Prostate gland (tissue), 2 donors: Measurements from ENCODE around the gene PLPPR4. TPM values are rescaled to one million over a fixed set of nuclear protein-coding genes. Genes with fewer than 3 reads are reported as not detected.

Experiments used
- DNase-seq: peaks from one replicate; pipeline ENCODE4 v3.0.0-alpha.2; 2019; ENCODE audit warnings: low spot score
- H3K27ac ChIP-seq, 2 donors: fragments of 200-600 bp; sonication (generic); 2 replicates each; pipeline ENCODE4 v1.5.1; 2017 to 2019
- H3K27me3 ChIP-seq: fragments of 200-600 bp; sonication (generic); replicated peaks from 2 replicates; pipeline ENCODE4 v1.5.1; 2019; ENCODE audit not compliant: insufficient read depth
- H3K36me3 ChIP-seq, 2 donors: fragments of 200-600 bp; sonication (generic); 1 replicate in 1 of 2; 2 replicates in 1 of 2; pipeline versions ENCODE4 v1.5.1 to v1.8.1; 2017 to 2019
- H3K4me1 ChIP-seq: fragments of 200-600 bp; sonication (generic); replicated peaks from 2 replicates; pipeline ENCODE4 v1.5.1; 2019
- H3K4me3 ChIP-seq, 2 donors: fragments of 200-600 bp; sonication (generic); 2 replicates each; pipeline ENCODE4 v1.5.1; 2017 to 2019
- H3K9me3 ChIP-seq: fragments of 200-600 bp; sonication (generic); 2 replicates; pipeline ENCODE4 v1.5.1; 2017
- POLR2A ChIP-seq: fragments of 450-650 bp; IDR thresholded peaks from one replicate; pipeline ENCODE4 v1.6.1; 2016; ENCODE audit warnings: antibody characterized with exemption, mild to moderate bottlenecking
- POLR2AphosphoS5 ChIP-seq: sonication (generic); formaldehyde crosslinking; IDR thresholded peaks from one replicate; pipeline ENCODE4 v1.6.1; 2017; ENCODE audit warnings: antibody characterized with exemption
- WGBS: methylation state at CpG from one replicate; pipeline ENCODE4 v1.1.5; 2018; 5-methylcytosine and 5-hydroxymethylcytosine counted together
- intact Hi-C: fragments of 100-400 bp; cut with DNase I; formaldehyde crosslinking; loops from one replicate; pipeline ENCODE4 v1.14.2; 2022
- total RNA-seq, 2 donors: library from RNA; depleted of rRNA; stranded (reverse); fragments of >200 nt; gene quantifications; one replicate each; pipeline ENCODE4 v1.1.0, GENCODE V29; 2016
- TF ChIP-seq, protein P1 (sequence below), 4 experiments: fragments of 200-600 bp in 2 of 4; fragments of 450-650 bp in 2 of 4; sonication (generic) in 2 of 4; IDR thresholded peaks; 1 replicate in 3 of 4; 2 replicates in 1 of 4; pipeline ENCODE4 v1.5.1; 2016 to 2019; ENCODE audit warnings: antibody characterized with exemption in 4 of 4, mild to moderate bottlenecking in 2 of 4, moderate library complexity in 2 of 4

Gene PLPPR4, protein sequence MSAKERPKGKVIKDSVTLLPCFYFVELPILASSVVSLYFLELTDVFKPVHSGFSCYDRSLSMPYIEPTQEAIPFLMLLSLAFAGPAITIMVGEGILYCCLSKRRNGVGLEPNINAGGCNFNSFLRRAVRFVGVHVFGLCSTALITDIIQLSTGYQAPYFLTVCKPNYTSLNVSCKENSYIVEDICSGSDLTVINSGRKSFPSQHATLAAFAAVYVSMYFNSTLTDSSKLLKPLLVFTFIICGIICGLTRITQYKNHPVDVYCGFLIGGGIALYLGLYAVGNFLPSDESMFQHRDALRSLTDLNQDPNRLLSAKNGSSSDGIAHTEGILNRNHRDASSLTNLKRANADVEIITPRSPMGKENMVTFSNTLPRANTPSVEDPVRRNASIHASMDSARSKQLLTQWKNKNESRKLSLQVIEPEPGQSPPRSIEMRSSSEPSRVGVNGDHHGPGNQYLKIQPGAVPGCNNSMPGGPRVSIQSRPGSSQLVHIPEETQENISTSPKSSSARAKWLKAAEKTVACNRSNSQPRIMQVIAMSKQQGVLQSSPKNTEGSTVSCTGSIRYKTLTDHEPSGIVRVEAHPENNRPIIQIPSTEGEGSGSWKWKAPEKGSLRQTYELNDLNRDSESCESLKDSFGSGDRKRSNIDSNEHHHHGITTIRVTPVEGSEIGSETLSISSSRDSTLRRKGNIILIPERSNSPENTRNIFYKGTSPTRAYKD
- total RNA-seq = 1 to 10 TPM in 1 of 2 donors, under 1 TPM in 1; 0.05 to 3.2 TPM

- H3K4me3 ChIP-seq = peak within 1 kb of the TSS; percentile 14 to 22
- no peak for DNase-seq
- intact Hi-C loops = no loop called here
- no peaks in the 10 kb centered on the region for H3K4me1 ChIP-seq
- H3K27me3 ChIP-seq = no peaks in the 10 kb centered on the region
- 4% methylated on average over 41 of the region's 51 CpGs for WGBS
- no peak within 1 kb of the TSS for H3K27ac ChIP-seq
- no peaks in the 10 kb centered on the region for H3K9me3 ChIP-seq
- no peaks in the 10 kb centered on the region for H3K36me3 ChIP-seq
- no peak for TF ChIP-seq POLR2A
- TF ChIP-seq, protein P1, sequence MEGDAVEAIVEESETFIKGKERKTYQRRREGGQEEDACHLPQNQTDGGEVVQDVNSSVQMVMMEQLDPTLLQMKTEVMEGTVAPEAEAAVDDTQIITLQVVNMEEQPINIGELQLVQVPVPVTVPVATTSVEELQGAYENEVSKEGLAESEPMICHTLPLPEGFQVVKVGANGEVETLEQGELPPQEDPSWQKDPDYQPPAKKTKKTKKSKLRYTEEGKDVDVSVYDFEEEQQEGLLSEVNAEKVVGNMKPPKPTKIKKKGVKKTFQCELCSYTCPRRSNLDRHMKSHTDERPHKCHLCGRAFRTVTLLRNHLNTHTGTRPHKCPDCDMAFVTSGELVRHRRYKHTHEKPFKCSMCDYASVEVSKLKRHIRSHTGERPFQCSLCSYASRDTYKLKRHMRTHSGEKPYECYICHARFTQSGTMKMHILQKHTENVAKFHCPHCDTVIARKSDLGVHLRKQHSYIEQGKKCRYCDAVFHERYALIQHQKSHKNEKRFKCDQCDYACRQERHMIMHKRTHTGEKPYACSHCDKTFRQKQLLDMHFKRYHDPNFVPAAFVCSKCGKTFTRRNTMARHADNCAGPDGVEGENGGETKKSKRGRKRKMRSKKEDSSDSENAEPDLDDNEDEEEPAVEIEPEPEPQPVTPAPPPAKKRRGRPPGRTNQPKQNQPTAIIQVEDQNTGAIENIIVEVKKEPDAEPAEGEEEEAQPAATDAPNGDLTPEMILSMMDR (IDR thresholded peaks at IDR 0.05) = no peak
- TF ChIP-seq POLR2AphosphoS5 = no peak
Observed at GRCh38 chr1:99264201-99265021, at the start of gene PLPPR4. Gene PLPPR4 (plus strand): TSS chr1:99264492. CDS start chr1:99264594, 102 bp downstream.

DNA sequence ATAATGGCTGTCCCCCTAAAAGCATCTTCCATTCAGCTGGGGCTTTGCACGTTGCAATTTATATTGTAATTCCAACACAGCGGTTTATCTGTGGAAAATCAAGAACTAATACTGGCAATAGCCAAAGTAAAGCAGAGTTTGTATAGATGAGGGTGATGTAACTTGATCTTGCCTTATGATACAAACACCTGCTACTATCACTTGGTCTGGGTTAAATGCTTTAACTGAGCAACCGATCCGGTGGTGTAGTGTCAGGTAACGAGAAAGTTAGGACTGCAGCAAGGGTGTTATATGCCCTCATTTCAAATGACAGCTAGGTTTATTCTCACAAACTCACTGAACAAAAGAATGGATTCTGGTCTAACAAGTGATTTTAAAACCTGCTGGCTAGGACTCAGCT lies 47.3 kb upstream of the PLPPR4 start:
- WGBS = 31% methylated on average over 5 of the region's 5 CpGs
- DNase-seq = no peak
- TF ChIP-seq, protein P1 (IDR thresholded peaks at IDR 0.05) = no peak
- TF ChIP-seq POLR2AphosphoS5 (no peak), POLR2A (no peak)
- H3K4me3 ChIP-seq = no peak overlapping the region
- intact Hi-C loops = no loop called here
- no peaks in the 10 kb centered on the region for H3K27me3 ChIP-seq
- H3K4me1 ChIP-seq = no peaks in the 10 kb centered on the region
- H3K27ac ChIP-seq = no peak overlapping the region
- H3K36me3 ChIP-seq = no peaks in the 10 kb centered on the region
- H3K9me3 ChIP-seq = no peaks in the 10 kb centered on the region

GRCh38 chr1:99217599-99217998 lies 46.7 kb upstream of the PLPPR4 start:
- Histone ChIP-seq H3K27me3 (no peaks in the 10 kb centered on the region), H3K4me3 (no peak overlapping the region), H3K27ac (no peak overlapping the region), H3K4me1 (no peaks in the 10 kb centered on the region), H3K36me3 (no peaks in the 10 kb centered on the region), H3K9me3 (no peaks in the 10 kb centered on the region)
- 24% methylated on average over 4 of the region's 4 CpGs for WGBS
- DNase-seq = no peak
- no peak for TF ChIP-seq POLR2AphosphoS5
- intact Hi-C loops = no loop called here

DNA sequence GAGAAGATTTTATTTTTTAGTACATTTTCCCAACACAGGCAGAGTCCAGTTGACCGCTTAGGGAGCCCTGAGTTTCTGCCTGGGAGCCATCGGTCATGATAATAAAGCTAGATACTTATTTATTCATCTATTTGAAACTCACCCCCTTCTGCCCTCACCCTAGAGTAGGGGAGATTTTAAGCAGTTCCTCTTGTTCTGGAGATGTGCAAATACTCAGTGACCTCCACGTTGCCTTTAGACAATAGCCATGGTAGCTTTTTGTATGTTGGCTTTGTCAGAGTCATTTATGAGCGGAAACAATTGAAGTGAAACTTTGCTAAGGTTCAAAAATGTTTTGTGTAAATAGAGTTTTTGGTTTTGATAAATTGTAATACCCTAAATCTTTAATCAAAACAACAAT lies 45.7 kb upstream of the PLPPR4 start:
- H3K27ac ChIP-seq = no peak overlapping the region
- no peaks in the 10 kb centered on the region for H3K9me3 ChIP-seq
- intact Hi-C loops = no loop called here
- no peaks in the 10 kb centered on the region for H3K27me3 ChIP-seq
- WGBS = 79% methylated on average over 4 of the region's 4 CpGs
- H3K36me3 ChIP-seq = no peaks in the 10 kb centered on the region
- no peak for DNase-seq
- no peak overlapping the region for H3K4me3 ChIP-seq
- TF ChIP-seq POLR2A = no peak
- TF ChIP-seq, protein P1 (IDR thresholded peaks at IDR 0.05) = no peak
- no peak for TF ChIP-seq POLR2AphosphoS5
- no peaks in the 10 kb centered on the region for H3K4me1 ChIP-seq

- Histone ChIP-seq H3K9me3 (no peaks in the 10 kb centered on the region), H3K27ac (no peak overlapping the region), H3K27me3 (no peaks in the 10 kb centered on the region), H3K4me3 (no peak overlapping the region), H3K4me1 (no peaks in the 10 kb centered on the region), H3K36me3 (no peaks in the 10 kb centered on the region)
- TF ChIP-seq POLR2A (no peak), POLR2AphosphoS5 (no peak)
- TF ChIP-seq, protein P1 (IDR thresholded peaks at IDR 0.05) = no peak
- no peak for DNase-seq
- intact Hi-C loops = no loop called here
Observed at GRCh38 chr1:99218999-99219398, 45.3 kb upstream of the PLPPR4 start.
